ENCODE data around the gene GPSM3. TPM values are rescaled to one million over a fixed set of nuclear protein-coding genes. Genes with fewer than 3 reads are reported as not detected.

GPSM3 gene
- total and polyA plus RNA-seq, 2 of the 13 experiments (the other 11 are each of a cell fraction or from before 2014, with no cell fraction given), result 0.18 to 6.2 TPM

GRCh38 chr6:32177788-32178546 lies 14.5 kb downstream of the GPSM3 start, which contains the start of gene RNF5 (continued):
- TF ChIP-seq HNF1B (CRISPR knock-in tag; IDR thresholded peaks at IDR 0.05), result no peak
- TF ChIP-seq PHF21A (CRISPR knock-in tag; IDR thresholded peaks at IDR 0.05), result peak; percentile 87
- TF ChIP-seq ZNF597 (CRISPR knock-in tag; IDR thresholded peaks at IDR 0.05), result no peak
- TF ChIP-seq MXD4 (CRISPR knock-in tag; IDR thresholded peaks at IDR 0.05), result no peak
- 0 out of 2 replicates have a peak, but pooled peaks have one; percentile 4 for TF ChIP-seq ZSCAN5A (CRISPR knock-in tag; IDR thresholded peaks at IDR 0.05; ENCODE audit: borderline replicate concordance)
- TF ChIP-seq ZNF407 (CRISPR knock-in tag; IDR thresholded peaks at IDR 0.05; ENCODE audit: not compliant biosample characterization), result no peak
- TF ChIP-seq ZNF468 (CRISPR knock-in tag; IDR thresholded peaks at IDR 0.05), result no peak
- TF ChIP-seq, protein P1, sequence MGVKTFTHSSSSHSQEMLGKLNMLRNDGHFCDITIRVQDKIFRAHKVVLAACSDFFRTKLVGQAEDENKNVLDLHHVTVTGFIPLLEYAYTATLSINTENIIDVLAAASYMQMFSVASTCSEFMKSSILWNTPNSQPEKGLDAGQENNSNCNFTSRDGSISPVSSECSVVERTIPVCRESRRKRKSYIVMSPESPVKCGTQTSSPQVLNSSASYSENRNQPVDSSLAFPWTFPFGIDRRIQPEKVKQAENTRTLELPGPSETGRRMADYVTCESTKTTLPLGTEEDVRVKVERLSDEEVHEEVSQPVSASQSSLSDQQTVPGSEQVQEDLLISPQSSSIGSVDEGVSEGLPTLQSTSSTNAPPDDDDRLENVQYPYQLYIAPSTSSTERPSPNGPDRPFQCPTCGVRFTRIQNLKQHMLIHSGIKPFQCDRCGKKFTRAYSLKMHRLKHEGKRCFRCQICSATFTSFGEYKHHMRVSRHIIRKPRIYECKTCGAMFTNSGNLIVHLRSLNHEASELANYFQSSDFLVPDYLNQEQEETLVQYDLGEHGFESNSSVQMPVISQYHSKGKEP (CRISPR knock-in tag; IDR thresholded peaks at IDR 0.05), result no peak
- TF ChIP-seq ZNF251 (CRISPR knock-in tag; IDR thresholded peaks at IDR 0.05), result no peak
- TF ChIP-seq ZNF232 (CRISPR knock-in tag; IDR thresholded peaks at IDR 0.05; ENCODE audit: borderline replicate concordance), result no peak
- TF ChIP-seq ZNF33B (CRISPR knock-in tag; IDR thresholded peaks at IDR 0.05), result peak; percentile 22; the same call in 1 of the 2 replicates
- TF ChIP-seq, protein P2, sequence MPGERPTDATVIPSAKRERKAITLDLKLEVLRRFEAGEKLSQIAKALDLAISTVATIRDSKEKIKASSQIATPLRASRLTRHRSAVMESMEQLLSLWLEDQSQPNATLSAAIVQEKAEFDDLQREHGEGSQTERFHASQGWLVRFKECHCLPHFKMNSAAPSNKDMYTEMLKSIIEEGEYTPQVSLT (CRISPR knock-in tag; IDR thresholded peaks at IDR 0.05; ENCODE audit: borderline replicate concordance, low read depth), result no peak
- no peak for TF ChIP-seq NCOA5 (CRISPR knock-in tag; IDR thresholded peaks at IDR 0.05)
